HepG2 (cell line): ENCODE measurements around the gene SUSD4. TPM values are rescaled to one million over a fixed set of nuclear protein-coding genes. Genes with fewer than 3 reads are reported as not detected.

Experiments
- ATAC-seq: fragments of 200-7000 bp; cut with Tn5 transposase; 3 replicates; pipeline ENCODE4 v1.9.1; 2020; ENCODE audit warnings: mild to moderate bottlenecking, moderate library complexity
- BruUV-seq: library from RNA; stranded (reverse); fragments of 400-500 nt; replicated peaks from 2 replicates; lab custom pipeline; 2021; lab: Mats Ljungman, UMichigan
- CTCF ChIA-PET: fragments of 300-600 bp; formaldehyde crosslinking; extraction: SDS; loops from one replicate; lab custom pipeline; 2021; ENCODE audit warnings: low total read pairs, inconsistent platforms, low intra/inter-chr PET ratio; lab: Yijun Ruan, JAX
- POLR2A ChIA-PET: fragments of 350-600 bp; sonication (Branson Sonifier 250); formaldehyde crosslinking; loops from one replicate; lab custom pipeline; 2020; ENCODE audit warnings: antibody characterized with exemption, inconsistent platforms; lab: Yijun Ruan, JAX
- DNase-seq: peaks from one replicate; pipeline ENCODE4 v3.0.0-alpha.2; 2015; ENCODE audit warnings: low spot score
- FAIRE-seq: peaks from 3 replicates; lab custom pipeline; 2011; peaks lifted over from hg19 to GRCh38; lab: Jason Lieb, UNC
- H2AFZ ChIP-seq: one replicate; pipeline ENCODE4 v1.6.1; 2011; ENCODE audit warnings: low read length, inconsistent platforms
- H3K27ac ChIP-seq: fragments of 300-600 bp; 3 replicates; pipeline ENCODE4 v1.8.0; 2011; ENCODE audit warnings: mixed run types, mild to moderate bottlenecking, mixed read lengths, low read length, inconsistent platforms; ENCODE audit not compliant: insufficient read depth; ENCODE audit errors: extremely low read length
- H3K27me3 ChIP-seq, 2 experiments: fragments of 200-600 bp in 1 of 2; 2 replicates in 1 of 2; 3 replicates in 1 of 2; pipeline versions ENCODE4 v1.6.0 to v1.8.0; 2011; ENCODE audit warnings: low read length in 2 of 2, mild to moderate bottlenecking in 2 of 2, moderate library complexity in 2 of 2, inconsistent platforms in 1 of 2; ENCODE audit not compliant: insufficient read depth in 2 of 2, control insufficient read depth in 1 of 2
- H3K36me3 ChIP-seq, 2 experiments: fragments of 200-600 bp in 1 of 2; replicated peaks in 1 of 2; 2 replicates in 1 of 2; 3 replicates in 1 of 2; pipeline versions ENCODE4 v1.5.1 to v1.8.0; 2011; ENCODE audit warnings: low read length in 2 of 2, inconsistent platforms in 1 of 2; ENCODE audit not compliant: insufficient read depth in 2 of 2, control insufficient read depth in 1 of 2
- H3K4me1 ChIP-seq: 2 replicates; pipeline ENCODE4 v1.5.1; 2012; ENCODE audit warnings: low read length, inconsistent platforms; ENCODE audit not compliant: insufficient read depth
- H3K4me2 ChIP-seq: 2 replicates; pipeline ENCODE4 v1.6.0; 2011; ENCODE audit warnings: low read depth, low read length, inconsistent platforms
- H3K4me3 ChIP-seq, 3 experiments: fragments of 200-600 bp in 1 of 3; sonication (generic), shearing (Covaris generic) in 1 of 3; replicated peaks in 1 of 3; 2 replicates each; pipeline ENCODE4 v1.5.1; 2011 to 2016; ENCODE audit warnings: low read length in 3 of 3, inconsistent platforms in 2 of 3, low read depth in 2 of 3, mild to moderate bottlenecking in 2 of 3, control low read depth in 1 of 3, mixed read lengths in 1 of 3; ENCODE audit not compliant: insufficient read depth in 1 of 3
- H3K79me2 ChIP-seq: one replicate; pipeline ENCODE4 v1.6.1; 2011; ENCODE audit warnings: low read length, inconsistent platforms; ENCODE audit not compliant: insufficient read depth
- H3K9ac ChIP-seq: 2 replicates; pipeline ENCODE4 v1.6.0; 2011; ENCODE audit warnings: mild to moderate bottlenecking, low read depth, low read length, inconsistent platforms; ENCODE audit not compliant: insufficient read depth
- H3K9me3 ChIP-seq: 2 replicates; pipeline ENCODE4 v1.5.1; 2012; ENCODE audit warnings: mild to moderate bottlenecking, low read length
- H4K20me1 ChIP-seq: 2 replicates; pipeline ENCODE4 v1.6.0; 2011; ENCODE audit warnings: inconsistent platforms, mild to moderate bottlenecking, low read length, moderate library complexity; ENCODE audit not compliant: insufficient read depth
- BRCA1 ChIP-seq: sonication (generic); formaldehyde crosslinking; IDR thresholded peaks from 2 replicates; pipeline ENCODE4 v1.4.0; 2020; ENCODE audit warnings: missing genetic modification reagents
- DNMT1 ChIP-seq: sonication (generic); formaldehyde crosslinking; IDR thresholded peaks from 2 replicates; pipeline ENCODE4 v1.5.1; 2020; ENCODE audit warnings: mild to moderate bottlenecking, missing genetic modification reagents
- NFE2 ChIP-seq: sonication (generic); formaldehyde crosslinking; IDR thresholded peaks from 2 replicates; pipeline ENCODE4 v1.4.0; 2020; ENCODE audit warnings: missing genetic modification reagents
- SMARCE1 ChIP-seq: fragments of 450-650 bp; IDR thresholded peaks from 2 replicates; pipeline ENCODE4 v1.6.1; 2017; ENCODE audit warnings: borderline replicate concordance
- ZFP36L1 ChIP-seq: sonication (generic); formaldehyde crosslinking; IDR thresholded peaks from 2 replicates; pipeline ENCODE4 v1.8.0; 2022; ENCODE audit warnings: mild to moderate bottlenecking, missing genetic modification reagents, moderate library complexity
- ZNF430 ChIP-seq: sonication (generic); formaldehyde crosslinking; IDR thresholded peaks from 2 replicates; pipeline ENCODE4 v1.9.0; 2021; ENCODE audit warnings: mild to moderate bottlenecking, missing genetic modification reagents
- ZNF468 ChIP-seq: sonication (generic); formaldehyde crosslinking; IDR thresholded peaks from 2 replicates; pipeline ENCODE4 v1.8.0; 2022; ENCODE audit warnings: mild to moderate bottlenecking, moderate library complexity, missing genetic modification reagents
- ZNF761 ChIP-seq: sonication (generic); formaldehyde crosslinking; conservative IDR thresholded peaks from 2 replicates; pipeline ENCODE4 v1.4.0; 2020; ENCODE audit warnings: mild to moderate bottlenecking, missing genetic modification reagents
- WGBS: methylation state at CpG from one replicate; pipeline ENCODE4 v1.1.6; 2017; ENCODE audit warnings: low lambda C conversion rate; 5-methylcytosine and 5-hydroxymethylcytosine counted together
- in situ Hi-C: cut with HindIII; loops from 2 replicates; pipeline ENCODE4 v1.10.0; 2017; ENCODE audit warnings: low pct_unique_long_range_greater_than_20kb; ENCODE audit not compliant: extremely low pct_ligation_motif_present
- intact Hi-C: fragments of 100-400 bp; cut with micrococcal nuclease; formaldehyde crosslinking; loops from one replicate; pipeline ENCODE4 v1.10.0; 2022; ENCODE audit not compliant: unreplicated experiment
- polyA plus RNA-seq, 8 experiments: library from polyadenylated mRNA; depleted of rRNA in 3 of 8; stranded (reverse) in 7 of 8; unstranded in 1 of 8; fragments of >200 nt; fragmentation: Illumina TruSeq in 4 of 8; extraction: Trizol in 4 of 8; gene quantifications; 2 replicates each; pipeline versions ENCODE4 v1.2.1 to v1.2.3, GENCODE V29; 2011 to 2016; ENCODE audit warnings: low read depth in 4 of 8, missing spikeins in 1 of 8, mixed read lengths in 1 of 8; ENCODE audit not compliant: insufficient read depth in 1 of 8
- total RNA-seq, 5 experiments: library from RNA; depleted of rRNA; stranded (reverse); fragments of >200 nt; fragmentation: Illumina TruSeq; extraction: Trizol; gene quantifications; 2 replicates each; pipeline ENCODE4 v1.2.3, GENCODE V29; 2016; ENCODE audit warnings: low read depth in 1 of 5
- TF ChIP-seq, protein P1 (sequence below): sonication (generic); formaldehyde crosslinking; IDR thresholded peaks from 2 replicates; pipeline ENCODE4 v1.4.0; 2020; ENCODE audit warnings: mild to moderate bottlenecking, missing genetic modification reagents
- TF ChIP-seq, protein P2 (sequence below): sonication (generic); formaldehyde crosslinking; IDR thresholded peaks from 2 replicates; pipeline ENCODE4 v1.4.0; 2020; ENCODE audit warnings: missing genetic modification reagents
- TF ChIP-seq, protein P3 (sequence below): sonication (generic); formaldehyde crosslinking; IDR thresholded peaks from 2 replicates; pipeline ENCODE4 v1.4.0; 2020; ENCODE audit warnings: missing genetic modification reagents, borderline replicate concordance

Gene SUSD4
- total and polyA plus RNA-seq, 2 of the 13 experiments (the other 11 are each of a cell fraction or from before 2014, with no cell fraction given), result not detected

DNA sequence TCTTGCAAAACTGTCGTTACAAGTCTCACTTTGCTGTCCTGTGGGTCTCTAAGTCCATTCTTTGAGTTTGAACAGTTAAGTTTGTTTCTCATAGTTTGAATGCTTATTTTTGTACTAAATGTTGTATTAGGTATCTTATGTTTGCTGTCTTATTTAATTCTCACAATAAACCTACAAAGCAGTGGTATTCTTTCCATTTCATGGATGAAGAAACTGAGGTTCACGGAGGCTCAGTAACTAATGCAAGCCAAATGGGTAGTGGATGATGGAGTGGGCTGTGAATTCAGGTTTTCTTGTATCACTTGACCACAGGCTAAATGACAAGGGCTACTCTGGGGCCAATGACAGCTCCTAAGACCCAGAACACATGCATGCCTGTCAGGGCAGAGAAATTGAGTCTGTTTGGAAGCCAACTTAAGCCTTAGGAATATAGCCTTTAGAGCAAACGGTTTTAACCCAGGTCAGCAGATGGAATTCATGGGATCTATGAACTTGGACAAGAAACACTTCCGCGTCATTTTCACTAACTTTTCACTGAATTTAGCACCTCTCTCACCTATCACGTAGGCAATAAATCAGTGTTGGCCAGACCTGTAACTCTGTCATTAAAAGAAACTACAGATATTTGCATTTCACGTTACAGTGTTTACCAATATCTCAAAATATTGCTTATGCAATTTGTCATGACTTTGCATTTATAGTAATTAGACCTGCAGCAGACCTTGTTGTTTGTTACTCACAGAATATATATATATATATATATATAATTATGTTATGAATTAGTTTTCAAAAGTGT, 153.8 kb downstream of the SUSD4 start:
- Histone ChIP-seq H3K9me3 (no peaks in the 10 kb centered on the region), H3K4me3 (no peak overlapping the region), H3K27me3 (peaks cover 0 to 4% of the 10 kb centered on the region in 2 experiments; a peak in 2 of 5 replicates), H3K4me2 (no peak overlapping the region), H3K79me2 (no peaks in the 10 kb centered on the region), H3K36me3 (no peaks in the 10 kb centered on the region), H3K4me1 (no peaks in the 10 kb centered on the region), H2AFZ (no peak overlapping the region), H4K20me1 (no peaks in the 10 kb centered on the region), H3K27ac (no peak overlapping the region), H3K9ac (no peak overlapping the region)
- WGBS, result 47% methylated on average over 7 of the region's 7 CpGs
- ATAC-seq, result no peak
- CTCF ChIA-PET, result no interaction called here
- POLR2A ChIA-PET, result no interaction called here
- in situ Hi-C loops (no loop called here), intact Hi-C loops (no loop called here)
- FAIRE-seq, result no peak
- BruUV-seq, result no TSS peak
- no peak for DNase-seq
- TF ChIP-seq, protein P1, sequence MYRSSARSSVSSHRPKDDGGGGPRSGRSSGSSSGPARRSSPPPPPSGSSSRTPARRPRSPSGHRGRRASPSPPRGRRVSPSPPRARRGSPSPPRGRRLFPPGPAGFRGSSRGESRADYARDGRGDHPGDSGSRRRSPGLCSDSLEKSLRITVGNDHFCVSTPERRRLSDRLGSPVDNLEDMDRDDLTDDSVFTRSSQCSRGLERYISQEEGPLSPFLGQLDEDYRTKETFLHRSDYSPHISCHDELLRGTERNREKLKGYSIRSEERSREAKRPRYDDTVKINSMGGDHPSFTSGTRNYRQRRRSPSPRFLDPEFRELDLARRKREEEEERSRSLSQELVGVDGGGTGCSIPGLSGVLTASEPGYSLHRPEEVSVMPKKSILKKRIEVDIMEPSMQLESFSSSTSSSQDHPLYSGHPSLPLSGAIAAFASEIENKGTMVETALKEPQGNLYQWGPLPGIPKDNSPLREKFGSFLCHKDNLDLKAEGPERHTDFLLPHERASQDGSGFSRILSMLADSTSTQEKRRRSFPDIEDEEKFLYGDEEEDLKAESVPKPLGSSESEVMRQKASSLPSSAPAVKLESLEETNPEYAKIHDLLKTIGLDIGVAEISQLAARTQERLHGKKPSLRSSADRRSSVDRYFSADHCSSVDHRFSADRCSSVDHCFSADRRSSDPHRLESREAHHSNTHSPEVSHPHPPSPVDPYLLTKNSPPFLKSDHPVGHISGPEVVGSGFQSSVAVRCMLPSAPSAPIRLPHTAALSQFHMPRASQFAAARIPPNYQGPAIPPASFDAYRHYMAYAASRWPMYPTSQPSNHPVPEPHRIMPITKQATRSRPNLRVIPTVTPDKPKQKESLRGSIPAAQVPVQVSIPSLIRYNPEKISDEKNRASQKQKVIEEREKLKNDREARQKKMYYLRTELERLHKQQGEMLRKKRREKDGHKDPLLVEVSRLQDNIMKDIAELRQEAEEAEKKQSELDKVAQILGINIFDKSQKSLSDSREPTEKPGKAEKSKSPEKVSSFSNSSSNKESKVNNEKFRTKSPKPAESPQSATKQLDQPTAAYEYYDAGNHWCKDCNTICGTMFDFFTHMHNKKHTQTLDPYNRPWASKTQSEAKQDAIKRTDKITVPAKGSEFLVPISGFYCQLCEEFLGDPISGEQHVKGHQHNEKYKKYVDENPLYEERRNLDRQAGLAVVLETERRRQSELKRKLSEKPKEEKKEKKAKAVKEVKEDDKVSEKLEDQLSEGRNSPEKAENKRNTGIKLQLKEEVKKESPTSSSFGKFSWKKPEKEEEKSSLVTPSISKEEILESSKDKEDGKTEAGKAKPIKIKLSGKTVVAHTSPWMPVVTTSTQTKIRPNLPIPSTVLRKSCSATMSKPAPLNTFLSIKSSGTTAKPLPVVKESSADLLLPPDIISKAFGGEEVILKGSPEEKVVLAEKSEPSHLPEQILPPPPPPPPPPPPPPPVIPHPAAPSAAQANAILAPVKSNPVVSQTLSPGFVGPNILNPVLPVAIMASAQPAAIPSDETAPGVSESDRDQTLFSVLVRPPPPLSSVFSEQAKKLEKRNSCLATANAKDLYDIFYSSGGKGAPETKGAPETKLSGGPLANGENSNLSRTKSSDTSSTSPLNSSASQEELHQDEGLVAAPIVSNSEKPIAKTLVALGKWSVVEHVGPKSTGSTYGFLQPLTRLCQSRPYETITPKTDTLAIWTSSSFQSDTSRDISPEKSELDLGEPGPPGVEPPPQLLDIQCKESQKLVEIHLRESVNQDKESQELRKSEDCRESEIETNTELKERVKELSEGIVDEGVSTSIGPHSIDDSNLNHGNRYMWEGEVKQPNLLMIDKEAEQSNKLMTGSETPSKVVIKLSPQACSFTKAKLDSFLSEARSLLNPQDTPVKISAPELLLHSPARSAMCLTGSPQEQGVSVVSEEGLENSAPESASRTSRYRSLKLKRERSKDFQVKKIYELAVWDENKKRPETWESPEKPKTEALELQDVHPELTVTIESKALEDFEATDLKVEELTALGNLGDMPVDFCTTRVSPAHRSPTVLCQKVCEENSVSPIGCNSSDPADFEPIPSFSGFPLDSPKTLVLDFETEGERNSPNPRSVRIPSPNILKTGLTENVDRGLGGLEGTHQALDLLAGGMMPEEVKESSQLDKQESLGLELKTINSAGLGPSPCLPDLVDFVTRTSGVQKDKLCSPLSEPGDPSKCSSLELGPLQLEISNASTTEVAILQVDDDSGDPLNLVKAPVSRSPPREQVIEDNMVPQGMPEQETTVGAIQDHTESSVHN (CRISPR knock-in tag), result no peak
- TF ChIP-seq DNMT1 (no peak), ZFP36L1 (CRISPR knock-in tag) (no peak), NFE2 (no peak), ZNF761 (CRISPR knock-in tag) (no peak), SMARCE1 (no peak), ZNF430 (CRISPR knock-in tag) (no peak), ZNF468 (CRISPR knock-in tag) (no peak), BRCA1 (CRISPR knock-in tag) (no peak)
- TF ChIP-seq, protein P2, sequence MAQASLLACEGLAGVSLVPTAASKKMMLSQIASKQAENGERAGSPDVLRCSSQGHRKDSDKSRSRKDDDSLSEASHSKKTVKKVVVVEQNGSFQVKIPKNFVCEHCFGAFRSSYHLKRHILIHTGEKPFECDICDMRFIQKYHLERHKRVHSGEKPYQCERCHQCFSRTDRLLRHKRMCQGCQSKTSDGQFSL (CRISPR knock-in tag), result no peak
- TF ChIP-seq, protein P3, sequence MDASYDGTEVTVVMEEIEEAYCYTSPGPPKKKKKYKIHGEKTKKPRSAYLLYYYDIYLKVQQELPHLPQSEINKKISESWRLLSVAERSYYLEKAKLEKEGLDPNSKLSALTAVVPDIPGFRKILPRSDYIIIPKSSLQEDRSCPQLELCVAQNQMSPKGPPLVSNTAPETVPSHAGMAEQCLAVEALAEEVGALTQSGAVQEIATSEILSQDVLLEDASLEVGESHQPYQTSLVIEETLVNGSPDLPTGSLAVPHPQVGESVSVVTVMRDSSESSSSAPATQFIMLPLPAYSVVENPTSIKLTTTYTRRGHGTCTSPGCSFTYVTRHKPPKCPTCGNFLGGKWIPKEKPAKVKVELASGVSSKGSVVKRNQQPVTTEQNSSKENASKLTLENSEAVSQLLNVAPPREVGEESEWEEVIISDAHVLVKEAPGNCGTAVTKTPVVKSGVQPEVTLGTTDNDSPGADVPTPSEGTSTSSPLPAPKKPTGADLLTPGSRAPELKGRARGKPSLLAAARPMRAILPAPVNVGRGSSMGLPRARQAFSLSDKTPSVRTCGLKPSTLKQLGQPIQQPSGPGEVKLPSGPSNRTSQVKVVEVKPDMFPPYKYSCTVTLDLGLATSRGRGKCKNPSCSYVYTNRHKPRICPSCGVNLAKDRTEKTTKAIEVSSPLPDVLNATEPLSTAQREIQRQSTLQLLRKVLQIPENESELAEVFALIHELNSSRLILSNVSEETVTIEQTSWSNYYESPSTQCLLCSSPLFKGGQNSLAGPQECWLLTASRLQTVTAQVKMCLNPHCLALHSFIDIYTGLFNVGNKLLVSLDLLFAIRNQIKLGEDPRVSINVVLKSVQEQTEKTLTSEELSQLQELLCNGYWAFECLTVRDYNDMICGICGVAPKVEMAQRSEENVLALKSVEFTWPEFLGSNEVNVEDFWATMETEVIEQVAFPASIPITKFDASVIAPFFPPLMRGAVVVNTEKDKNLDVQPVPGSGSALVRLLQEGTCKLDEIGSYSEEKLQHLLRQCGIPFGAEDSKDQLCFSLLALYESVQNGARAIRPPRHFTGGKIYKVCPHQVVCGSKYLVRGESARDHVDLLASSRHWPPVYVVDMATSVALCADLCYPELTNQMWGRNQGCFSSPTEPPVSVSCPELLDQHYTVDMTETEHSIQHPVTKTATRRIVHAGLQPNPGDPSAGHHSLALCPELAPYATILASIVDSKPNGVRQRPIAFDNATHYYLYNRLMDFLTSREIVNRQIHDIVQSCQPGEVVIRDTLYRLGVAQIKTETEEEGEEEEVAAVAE (CRISPR knock-in tag), result no peak
